ENCODE results near the gene AP4M1.

GRCh38 chr7:100093054-100093453 lies 8.4 kb upstream of the AP4M1 start:
- TF ChIP-seq RFX5 (IDR thresholded peaks at IDR 0.05) (no peak), EP300 (IDR thresholded peaks at IDR 0.05) (no peak)

Measured in A549 (cell line).